OCI-M2 (cell line): Measurements from ENCODE around the gene MEOX1.

Source experiments
- DNase-seq: peaks from one replicate; lab custom pipeline; 2025; ENCODE audit not compliant: unreplicated experiment; lab: John Stamatoyannopoulos, UW

Gene MEOX1

DNA sequence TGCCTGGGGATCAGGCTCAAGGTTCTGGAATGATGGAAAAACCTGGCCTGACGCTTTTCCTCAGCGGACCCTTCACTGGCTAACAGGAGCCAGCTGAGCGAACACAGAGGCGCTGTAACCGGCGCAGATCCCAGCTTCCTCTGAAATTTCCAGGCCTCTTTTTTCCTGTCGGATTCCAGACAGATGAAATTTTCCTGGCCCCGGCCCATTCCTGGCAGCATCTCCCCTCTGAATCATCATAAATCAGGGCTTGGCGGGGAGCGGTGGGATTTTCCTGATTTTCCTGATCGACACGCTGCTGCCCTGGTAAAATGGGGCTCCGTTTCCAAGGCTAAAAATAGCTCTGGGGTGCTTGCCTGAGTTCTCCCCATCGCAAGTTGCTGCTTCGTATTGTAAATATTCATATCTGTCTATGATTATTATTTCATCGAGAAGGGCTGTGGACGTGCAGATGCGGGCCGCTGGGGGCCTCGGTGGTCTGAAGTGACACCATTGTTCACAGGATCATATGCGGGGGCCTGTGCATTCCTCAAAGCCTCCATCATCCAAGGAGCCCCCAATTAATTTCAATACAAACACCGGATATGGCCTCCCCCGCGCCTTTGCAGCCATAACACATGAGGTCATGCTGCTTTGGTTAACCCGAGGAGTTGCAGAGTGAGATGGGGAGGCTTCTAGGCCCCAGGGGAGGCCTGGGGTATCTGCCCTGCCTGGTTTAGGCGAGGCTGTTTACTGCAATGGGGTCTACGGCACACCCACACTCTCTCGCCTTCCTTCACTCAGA is 69.8 kb downstream of the MEOX1 start:
- no peak for DNase-seq

DNA sequence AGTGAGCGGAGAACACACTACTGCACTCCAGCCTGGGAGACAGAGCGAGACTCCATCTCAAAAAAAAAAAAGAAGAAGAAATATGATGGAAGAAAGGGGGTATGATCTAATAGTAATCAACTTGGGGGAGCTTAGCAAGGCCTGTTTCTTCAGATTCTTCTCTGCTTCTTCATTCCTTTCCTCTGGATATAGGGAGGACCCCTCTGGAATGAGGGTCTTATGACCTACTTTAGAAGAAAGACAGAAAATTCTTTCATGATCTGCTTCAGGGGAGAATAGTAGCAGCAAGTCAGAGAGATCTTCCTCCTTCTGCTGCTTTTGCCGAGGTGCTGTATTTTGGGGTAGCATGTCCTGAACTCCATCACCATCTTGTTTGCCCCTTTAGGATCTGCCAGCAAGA is 70.7 kb downstream of the MEOX1 start:
- no peak for DNase-seq
